ENCODE measurements around the gene CD44. TPM values are rescaled to one million over a fixed set of nuclear protein-coding genes. Genes with fewer than 3 reads are reported as not detected.

Gene CD44
- polyA plus RNA-seq, 1 of the 3 experiments (the other 2 are of a cell fraction) = 457 TPM

DNA sequence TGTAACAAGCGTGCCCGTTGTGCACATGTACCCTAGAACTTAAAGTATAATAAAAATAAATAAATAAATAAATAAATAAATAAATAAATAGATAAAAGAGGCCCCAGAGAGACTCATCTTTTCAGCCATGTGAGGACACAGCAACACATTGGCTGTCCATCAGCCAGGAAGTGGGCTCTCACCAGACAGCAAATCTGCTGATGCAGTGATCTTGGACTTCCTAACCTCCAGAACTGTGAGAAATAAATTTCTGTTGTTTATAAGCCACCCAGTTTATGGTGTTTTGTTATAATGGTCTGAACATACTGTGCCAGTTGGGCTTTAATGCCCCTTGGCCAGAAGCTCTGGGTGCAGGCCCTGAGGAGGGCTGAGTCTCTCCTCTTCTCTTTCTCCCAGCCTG lies 42.2 kb upstream of the CD44 start:
- CTCF ChIA-PET = no interaction called here
- H3K9ac ChIP-seq = no peak overlapping the region
- no peak overlapping the region for H3K4me3 ChIP-seq (ENCODE audit: low read depth in 2 of 2, low read length in 1 of 2)
- H3K79me2 ChIP-seq (ENCODE audit: insufficient read depth) = no peaks in the 10 kb centered on the region
- H4K20me1 ChIP-seq (ENCODE audit: insufficient read depth) = no peaks in the 10 kb centered on the region
- H3K36me3 ChIP-seq (replicated peaks in 1 of 2; ENCODE audit: control insufficient read depth in 1 of 2, insufficient read depth in 2 of 2, low read length in 1 of 2) = no peaks in the 10 kb centered on the region
- no peaks in the 10 kb centered on the region for H3K9me3 ChIP-seq
- H3K4me1 ChIP-seq (ENCODE audit: control insufficient read depth in 1 of 2, insufficient read depth in 2 of 2, low read depth in 1 of 2, low read length in 1 of 2) = no peaks in the 10 kb centered on the region
- peaks cover 13% of the 10 kb centered on the region for H3F3A ChIP-seq (replicated peaks; ENCODE audit: insufficient read depth)
- POLR2A ChIA-PET = no interaction called here
- 94% methylated on average over 2 of the region's 2 CpGs for WGBS (ENCODE audit: low lambda C conversion rate)
- no peaks in the 10 kb centered on the region for H3K9me2 ChIP-seq
- H3K27me3 ChIP-seq (ENCODE audit: insufficient read depth) = no peaks in the 10 kb centered on the region
- TF ChIP-seq TEAD4 (IDR thresholded peaks at IDR 0.05; ENCODE audit: borderline replicate concordance, insufficient read depth) (no peak), RFX5 (IDR thresholded peaks at IDR 0.05; ENCODE audit: low read length) (no peak), NFIC (IDR thresholded peaks at IDR 0.05; ENCODE audit: borderline replicate concordance) (no peak), TCF12 (IDR thresholded peaks at IDR 0.05) (no peak), GABPA (IDR thresholded peaks at IDR 0.05; ENCODE audit: low read depth) (no peak), ELF1 (IDR thresholded peaks at IDR 0.05) (no peak), FOXM1 (IDR thresholded peaks at IDR 0.05; ENCODE audit: low read depth) (no peak), TAF1 (IDR thresholded peaks at IDR 0.05; ENCODE audit: borderline replicate concordance, low read depth, low read length) (no peak)
- no peak overlapping the region for H2AFZ ChIP-seq (ENCODE audit: low read depth)
- no peak for DNase-seq
- no peak overlapping the region for H3K27ac ChIP-seq (ENCODE audit: low read depth in 2 of 2, low read length in 1 of 2)
- H3K4me2 ChIP-seq = no peak overlapping the region

DNA sequence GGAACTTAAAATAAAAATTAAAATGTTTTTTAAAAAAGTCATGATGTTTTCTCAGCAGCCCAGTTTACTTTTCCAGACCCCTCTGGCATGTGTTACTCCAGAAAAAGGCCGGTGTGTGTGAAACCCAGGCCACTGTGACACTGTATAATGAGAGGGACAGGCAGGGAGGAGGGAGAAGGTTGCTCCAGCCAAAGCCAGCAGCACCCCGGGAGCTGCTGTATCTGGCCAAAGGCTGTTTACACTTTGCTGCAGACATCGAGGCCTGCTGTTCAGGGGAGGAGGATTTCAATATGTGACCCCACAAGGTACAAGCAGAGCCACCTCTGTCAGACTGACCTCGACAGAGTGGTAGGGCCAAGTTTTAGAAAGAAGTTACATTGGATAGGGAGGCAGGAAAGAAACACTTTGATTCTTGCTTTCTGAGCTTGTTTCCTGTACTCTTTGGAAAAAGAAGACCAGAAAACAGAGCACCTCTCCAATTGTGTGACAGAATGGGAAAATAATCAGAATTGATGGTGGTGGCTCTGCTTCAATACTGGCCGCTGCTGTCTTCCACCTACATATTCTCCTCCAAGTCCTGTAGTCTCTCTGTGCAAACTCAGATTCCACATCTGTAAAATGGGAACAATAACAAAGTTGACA lies 41.0 kb upstream of the CD44 start:
- H3K4me2 ChIP-seq = no peak overlapping the region
- no peaks in the 10 kb centered on the region for H3K9me3 ChIP-seq
- H3K27ac ChIP-seq (ENCODE audit: low read depth in 2 of 2, low read length in 1 of 2) = no peak overlapping the region
- no peaks in the 10 kb centered on the region for H3K9me2 ChIP-seq
- H3F3A ChIP-seq (replicated peaks; ENCODE audit: insufficient read depth) = peaks cover 13% of the 10 kb centered on the region
- H3K79me2 ChIP-seq (ENCODE audit: insufficient read depth) = no peaks in the 10 kb centered on the region
- no peaks in the 10 kb centered on the region for H4K20me1 ChIP-seq (ENCODE audit: insufficient read depth)
- no peaks in the 10 kb centered on the region for H3K27me3 ChIP-seq (ENCODE audit: insufficient read depth)
- H2AFZ ChIP-seq (ENCODE audit: low read depth) = no peak overlapping the region
- no peak for DNase-seq
- ChIA-PET CTCF (interaction anchor here (0.6 kb wide), 1 partner anchor 9 kb away, joined by 3 read pairs; no protein-coding TSS in a partner anchor), POLR2A (no interaction called here)
- H3K4me1 ChIP-seq (ENCODE audit: control insufficient read depth in 1 of 2, insufficient read depth in 2 of 2, low read depth in 1 of 2, low read length in 1 of 2) = no peaks in the 10 kb centered on the region
- no peak overlapping the region for H3K9ac ChIP-seq
- WGBS (ENCODE audit: low lambda C conversion rate) = 64% methylated on average over 5 of the region's 5 CpGs
- TF ChIP-seq RAD21 (IDR thresholded peaks at IDR 0.05; ENCODE audit: low read length) = no peak
- no peaks in the 10 kb centered on the region for H3K36me3 ChIP-seq (replicated peaks in 1 of 2; ENCODE audit: control insufficient read depth in 1 of 2, insufficient read depth in 2 of 2, low read length in 1 of 2)
- no peak overlapping the region for H3K4me3 ChIP-seq (ENCODE audit: low read depth in 2 of 2, low read length in 1 of 2)

DNA sequence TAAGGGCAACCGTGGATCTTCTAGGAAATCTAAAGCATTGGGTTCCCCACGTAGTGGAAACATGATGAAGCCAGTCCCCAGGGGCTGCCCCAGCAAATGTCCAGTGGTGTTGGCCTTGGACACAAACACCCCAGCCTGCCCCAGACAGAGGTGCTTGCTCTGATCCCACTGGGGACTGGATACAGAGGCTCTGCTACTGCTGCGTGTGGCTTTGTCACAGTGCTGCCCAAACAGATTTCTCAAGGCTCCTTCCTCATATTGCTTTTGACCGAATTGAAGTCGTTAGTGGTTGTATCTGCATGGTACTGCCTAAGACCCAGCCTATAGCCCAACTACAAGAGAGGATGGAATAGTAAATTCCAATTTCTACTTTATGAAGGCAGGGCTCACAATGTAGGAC lies 40.1 kb upstream of the CD44 start:
- peaks cover 13% of the 10 kb centered on the region for H3F3A ChIP-seq (replicated peaks; ENCODE audit: insufficient read depth)
- no peak for DNase-seq
- WGBS (ENCODE audit: low lambda C conversion rate) = 90% methylated on average over 4 of the region's 5 CpGs
- no peak overlapping the region for H3K4me2 ChIP-seq
- peak overlapping the region; percentile 52; the same call in 1 of the 2 replicates for H2AFZ ChIP-seq (ENCODE audit: low read depth)
- H3K27me3 ChIP-seq (ENCODE audit: insufficient read depth) = no peaks in the 10 kb centered on the region
- POLR2A ChIA-PET = no interaction called here
- H3K27ac ChIP-seq (ENCODE audit: low read depth in 2 of 2, low read length in 1 of 2) = peak overlapping the region in 1 of 2 experiments; percentile 64; a peak in 2 of 4 replicates
- H3K9ac ChIP-seq = no peak overlapping the region
- CTCF ChIA-PET = interaction anchor here (0.5 kb wide), 1 partner anchor 311 kb away, joined by 3 read pairs; no protein-coding TSS in a partner anchor
- no peaks in the 10 kb centered on the region for H3K9me2 ChIP-seq
- no peaks in the 10 kb centered on the region for H3K79me2 ChIP-seq (ENCODE audit: insufficient read depth)
- no peaks in the 10 kb centered on the region for H3K36me3 ChIP-seq (replicated peaks in 1 of 2; ENCODE audit: control insufficient read depth in 1 of 2, insufficient read depth in 2 of 2, low read length in 1 of 2)
- H3K4me1 ChIP-seq (ENCODE audit: control insufficient read depth in 1 of 2, insufficient read depth in 2 of 2, low read depth in 1 of 2, low read length in 1 of 2) = no peaks in the 10 kb centered on the region; a peak in 1 of 4 replicates
- H3K9me3 ChIP-seq = no peaks in the 10 kb centered on the region
- H4K20me1 ChIP-seq (ENCODE audit: insufficient read depth) = no peaks in the 10 kb centered on the region
- no peak overlapping the region for H3K4me3 ChIP-seq (ENCODE audit: low read depth in 2 of 2, low read length in 1 of 2)
- TF ChIP-seq ZBTB33 (IDR thresholded peaks at IDR 0.05; ENCODE audit: borderline replicate concordance, low read depth) (no peak), GATA2 (CRISPR knock-in tag; IDR thresholded peaks at IDR 0.05) (no peak), SIN3A (IDR thresholded peaks at IDR 0.05; ENCODE audit: borderline replicate concordance, low read depth, low read length) (no peak), MAX (IDR thresholded peaks at IDR 0.05; ENCODE audit: low read depth) (no peak), CTCF (IDR thresholded peaks at IDR 0.05) (no peak)
